GM12878 (cell line): ENCODE data around the gene ING1. TPM values are rescaled to one million over a fixed set of nuclear protein-coding genes. Genes with fewer than 3 reads are reported as not detected.

Source experiments
- BHLHE40 ChIP-seq, 2 experiments: fragments of 450-650 bp in 1 of 2; IDR thresholded peaks; 2 replicates each; pipeline ENCODE4 v1.6.1; 2011 to 2017; ENCODE audit warnings: low read depth in 2 of 2, borderline replicate concordance in 1 of 2, improper control_type of control experiment in 1 of 2, low read length in 1 of 2, mild to moderate bottlenecking in 1 of 2
- EGR1 ChIP-seq, 2 experiments: IDR thresholded peaks; 1 replicate in 1 of 2; 2 replicates in 1 of 2; pipeline ENCODE4 v1.6.1; 2011 to 2012; ENCODE audit warnings: low read depth in 2 of 2, low read length in 2 of 2, borderline replicate concordance in 1 of 2, mild to moderate bottlenecking in 1 of 2, moderate library complexity in 1 of 2
- FOXK2 ChIP-seq: fragments of 450-650 bp; IDR thresholded peaks from 2 replicates; pipeline ENCODE4 v1.6.1; 2017; ENCODE audit warnings: mild to moderate bottlenecking, moderate library complexity
- HDGF ChIP-seq: fragments of 450-650 bp; IDR thresholded peaks from 2 replicates; pipeline ENCODE4 v1.6.1; 2016; ENCODE audit warnings: antibody characterized with exemption
- KLF5 ChIP-seq: fragments of 450-650 bp; IDR thresholded peaks from 2 replicates; pipeline ENCODE4 v1.6.1; 2014; ENCODE audit warnings: mild to moderate bottlenecking; ENCODE audit not compliant: partially characterized antibody
- LARP7 ChIP-seq: fragments of 450-650 bp; IDR thresholded peaks from 2 replicates; pipeline ENCODE4 v1.6.1; 2017; ENCODE audit warnings: mild to moderate bottlenecking
- MEF2B ChIP-seq: fragments of 450-650 bp; IDR thresholded peaks from 2 replicates; pipeline ENCODE4 v1.6.1; 2018; ENCODE audit warnings: mild to moderate bottlenecking, moderate library complexity; ENCODE audit not compliant: partially characterized antibody, poor library complexity, severe bottlenecking
- NR2C1 ChIP-seq: fragments of 450-650 bp; IDR thresholded peaks from 2 replicates; pipeline ENCODE4 v1.6.1; 2017; ENCODE audit warnings: antibody characterized with exemption, mild to moderate bottlenecking, moderate library complexity
- NR2F1 ChIP-seq: fragments of 450-650 bp; conservative IDR thresholded peaks from 2 replicates; pipeline ENCODE4 v1.6.1; 2017; ENCODE audit warnings: mild to moderate bottlenecking
- PBX3 ChIP-seq: IDR thresholded peaks from 2 replicates; pipeline ENCODE4 v1.6.1; 2011; ENCODE audit warnings: mild to moderate bottlenecking, low read depth, low read length, moderate library complexity; ENCODE audit not compliant: insufficient replicate concordance
- RAD21 ChIP-seq: IDR thresholded peaks from 2 replicates; pipeline ENCODE4 v1.6.1; 2011; ENCODE audit warnings: mild to moderate bottlenecking, low read depth, low read length, moderate library complexity; ENCODE audit not compliant: insufficient read depth
- RBBP5 ChIP-seq: fragments of 200-600 bp; sonication (generic); conservative IDR thresholded peaks from 2 replicates; pipeline ENCODE4 v1.6.1; 2016
- RFX5 ChIP-seq: IDR thresholded peaks from 2 replicates; pipeline ENCODE4 v1.6.1; 2011; ENCODE audit warnings: low read depth, low read length, improper control_type of control experiment
- SMAD1 ChIP-seq: fragments of 450-650 bp; IDR thresholded peaks from 2 replicates; pipeline ENCODE4 v1.6.1; 2018; ENCODE audit warnings: mild to moderate bottlenecking, low read depth; ENCODE audit not compliant: partially characterized antibody
- TCF3 ChIP-seq: IDR thresholded peaks from 2 replicates; pipeline ENCODE4 v1.6.1; 2012; ENCODE audit warnings: low read depth, mild to moderate bottlenecking, low read length, borderline replicate concordance; ENCODE audit not compliant: insufficient read depth
- TCF7 ChIP-seq: IDR thresholded peaks from 2 replicates; pipeline ENCODE4 v1.6.1; 2014; ENCODE audit warnings: antibody characterized with exemption, borderline replicate concordance
- ZNF207 ChIP-seq: fragments of 450-650 bp; IDR thresholded peaks from 2 replicates; pipeline ENCODE4 v1.6.1; 2014; ENCODE audit warnings: antibody characterized with exemption, mild to moderate bottlenecking, borderline replicate concordance
- polyA plus RNA-seq, 11 experiments: library from polyadenylated mRNA; depleted of rRNA in 4 of 11; unstranded in 6 of 11; stranded (reverse) in 5 of 11; fragments of >200 nt; fragmentation: Nextera tagmentation in 4 of 11; fragmentation: Illumina TruSeq in 1 of 11; extraction: Ambion mirVana in 4 of 11; extraction: Trizol in 1 of 11; gene quantifications; 1 replicate in 1 of 11; 2 replicates in 10 of 11; pipeline versions ENCODE4 v1.2.1 to v1.2.3, GENCODE V29; 2011 to 2016; ENCODE audit warnings: inconsistent platforms in 2 of 11, missing spikeins in 2 of 11, low read depth in 1 of 11
- total RNA-seq, 4 experiments: library from RNA; depleted of rRNA in 3 of 4; stranded (reverse); fragments of >200 nt in 3 of 4; fragmentation: Illumina TruSeq in 1 of 4; extraction: Trizol in 1 of 4; gene quantifications; 2 replicates each; pipeline versions ENCODE4 v1.2.1 to v1.2.3, GENCODE V29; 2013 to 2021
- TF ChIP-seq, protein P1 (sequence below): IDR thresholded peaks from 2 replicates; pipeline ENCODE4 v1.6.1; 2012; ENCODE audit warnings: low read depth, low read length, improper control_type of control experiment
- TF ChIP-seq, protein P2 (sequence below): IDR thresholded peaks from 2 replicates; pipeline ENCODE4 v1.6.1; 2012; ENCODE audit warnings: mild to moderate bottlenecking, low read depth, low read length
- TF ChIP-seq, protein P3 (sequence below): IDR thresholded peaks from 2 replicates; pipeline ENCODE4 v1.6.1; 2012; ENCODE audit warnings: low read length, inconsistent platforms

Gene ING1
- total and polyA plus RNA-seq, 10 of the 15 experiments (the other 5 are each of a cell fraction or from before 2014, with no cell fraction given): 1.3 to 20.4 (median 13.1) TPM

DNA sequence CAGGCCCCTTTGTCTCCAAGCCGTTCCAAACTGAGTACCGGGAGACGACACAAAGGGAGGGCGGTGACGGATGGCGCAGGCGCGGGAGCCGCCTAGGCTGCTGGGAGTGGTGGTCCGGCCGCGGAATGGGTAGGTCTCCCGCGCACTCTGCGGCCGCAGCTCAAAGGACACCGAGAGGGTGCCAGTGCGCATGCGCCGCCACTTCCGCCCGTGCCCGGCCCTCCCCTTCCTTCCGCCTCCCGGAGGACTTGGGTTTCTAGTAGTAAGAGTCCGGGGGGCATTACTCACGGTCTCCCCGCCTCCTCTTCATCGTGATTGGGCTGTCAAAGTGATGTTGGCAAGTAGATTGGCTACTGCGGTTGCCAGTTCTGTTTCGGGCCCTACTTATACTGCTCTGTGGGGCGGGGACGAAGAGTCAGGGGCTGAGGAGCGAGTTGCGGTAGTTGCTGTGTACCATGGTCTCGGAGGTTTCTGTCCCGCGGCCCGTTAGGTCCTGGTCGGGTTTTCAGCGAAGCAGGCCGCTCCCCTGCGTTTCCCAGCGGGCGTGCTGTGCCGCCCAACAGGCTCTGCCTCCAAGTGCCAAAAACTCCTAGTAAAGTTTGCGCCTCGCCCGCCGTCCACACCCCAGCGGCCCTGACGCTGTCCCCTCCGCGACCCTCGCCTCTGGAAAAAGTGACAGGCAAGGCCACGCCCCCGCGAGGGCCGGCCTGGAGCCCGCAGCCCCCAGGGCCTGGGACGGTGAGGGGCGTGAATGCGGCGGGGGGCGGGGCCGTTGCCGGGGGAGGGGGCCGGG lies 455 bp upstream of the ING1 start (continued):
- TF ChIP-seq, protein P1, sequence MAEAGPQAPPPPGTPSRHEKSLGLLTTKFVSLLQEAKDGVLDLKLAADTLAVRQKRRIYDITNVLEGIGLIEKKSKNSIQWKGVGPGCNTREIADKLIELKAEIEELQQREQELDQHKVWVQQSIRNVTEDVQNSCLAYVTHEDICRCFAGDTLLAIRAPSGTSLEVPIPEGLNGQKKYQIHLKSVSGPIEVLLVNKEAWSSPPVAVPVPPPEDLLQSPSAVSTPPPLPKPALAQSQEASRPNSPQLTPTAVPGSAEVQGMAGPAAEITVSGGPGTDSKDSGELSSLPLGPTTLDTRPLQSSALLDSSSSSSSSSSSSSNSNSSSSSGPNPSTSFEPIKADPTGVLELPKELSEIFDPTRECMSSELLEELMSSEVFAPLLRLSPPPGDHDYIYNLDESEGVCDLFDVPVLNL: peak; percentile 65; the same call in 1 of the 2 replicates
- TF ChIP-seq NR2C1: 0 out of 2 replicates have a peak, but pooled peaks have one; percentile 18
- peak in 1 of 2 experiments; percentile 44; a peak in 1 of 3 replicates for TF ChIP-seq EGR1 (IDR thresholded peaks at IDR 0.05; ENCODE audit: borderline replicate concordance in 1 of 2, low read depth in 2 of 2, low read length in 2 of 2)
- TF ChIP-seq, protein P2, sequence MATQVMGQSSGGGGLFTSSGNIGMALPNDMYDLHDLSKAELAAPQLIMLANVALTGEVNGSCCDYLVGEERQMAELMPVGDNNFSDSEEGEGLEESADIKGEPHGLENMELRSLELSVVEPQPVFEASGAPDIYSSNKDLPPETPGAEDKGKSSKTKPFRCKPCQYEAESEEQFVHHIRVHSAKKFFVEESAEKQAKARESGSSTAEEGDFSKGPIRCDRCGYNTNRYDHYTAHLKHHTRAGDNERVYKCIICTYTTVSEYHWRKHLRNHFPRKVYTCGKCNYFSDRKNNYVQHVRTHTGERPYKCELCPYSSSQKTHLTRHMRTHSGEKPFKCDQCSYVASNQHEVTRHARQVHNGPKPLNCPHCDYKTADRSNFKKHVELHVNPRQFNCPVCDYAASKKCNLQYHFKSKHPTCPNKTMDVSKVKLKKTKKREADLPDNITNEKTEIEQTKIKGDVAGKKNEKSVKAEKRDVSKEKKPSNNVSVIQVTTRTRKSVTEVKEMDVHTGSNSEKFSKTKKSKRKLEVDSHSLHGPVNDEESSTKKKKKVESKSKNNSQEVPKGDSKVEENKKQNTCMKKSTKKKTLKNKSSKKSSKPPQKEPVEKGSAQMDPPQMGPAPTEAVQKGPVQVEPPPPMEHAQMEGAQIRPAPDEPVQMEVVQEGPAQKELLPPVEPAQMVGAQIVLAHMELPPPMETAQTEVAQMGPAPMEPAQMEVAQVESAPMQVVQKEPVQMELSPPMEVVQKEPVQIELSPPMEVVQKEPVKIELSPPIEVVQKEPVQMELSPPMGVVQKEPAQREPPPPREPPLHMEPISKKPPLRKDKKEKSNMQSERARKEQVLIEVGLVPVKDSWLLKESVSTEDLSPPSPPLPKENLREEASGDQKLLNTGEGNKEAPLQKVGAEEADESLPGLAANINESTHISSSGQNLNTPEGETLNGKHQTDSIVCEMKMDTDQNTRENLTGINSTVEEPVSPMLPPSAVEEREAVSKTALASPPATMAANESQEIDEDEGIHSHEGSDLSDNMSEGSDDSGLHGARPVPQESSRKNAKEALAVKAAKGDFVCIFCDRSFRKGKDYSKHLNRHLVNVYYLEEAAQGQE: no peak
- peak; percentile 96; the same call in 1 of the 2 replicates for TF ChIP-seq ZNF207
- TF ChIP-seq PBX3: peak; percentile 97
- TF ChIP-seq RBBP5: no peak
- no peak for TF ChIP-seq FOXK2
- TF ChIP-seq TCF3: peak; percentile 62; the same call in 1 of the 2 replicates
- TF ChIP-seq, protein P3, sequence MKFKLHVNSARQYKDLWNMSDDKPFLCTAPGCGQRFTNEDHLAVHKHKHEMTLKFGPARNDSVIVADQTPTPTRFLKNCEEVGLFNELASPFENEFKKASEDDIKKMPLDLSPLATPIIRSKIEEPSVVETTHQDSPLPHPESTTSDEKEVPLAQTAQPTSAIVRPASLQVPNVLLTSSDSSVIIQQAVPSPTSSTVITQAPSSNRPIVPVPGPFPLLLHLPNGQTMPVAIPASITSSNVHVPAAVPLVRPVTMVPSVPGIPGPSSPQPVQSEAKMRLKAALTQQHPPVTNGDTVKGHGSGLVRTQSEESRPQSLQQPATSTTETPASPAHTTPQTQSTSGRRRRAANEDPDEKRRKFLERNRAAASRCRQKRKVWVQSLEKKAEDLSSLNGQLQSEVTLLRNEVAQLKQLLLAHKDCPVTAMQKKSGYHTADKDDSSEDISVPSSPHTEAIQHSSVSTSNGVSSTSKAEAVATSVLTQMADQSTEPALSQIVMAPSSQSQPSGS: no peak
- TF ChIP-seq KLF5: no peak
- TF ChIP-seq BHLHE40 (IDR thresholded peaks at IDR 0.05; ENCODE audit: borderline replicate concordance in 1 of 2, low read depth in 2 of 2, low read length in 1 of 2): peak; percentile 99 to 100
- peak; percentile 84; the same call in 1 of the 2 replicates for TF ChIP-seq HDGF
- no peak for TF ChIP-seq TCF7
- peak; percentile 26; the same call in 1 of the 2 replicates for TF ChIP-seq NR2F1
- peak; percentile 55 for TF ChIP-seq MEF2B
- TF ChIP-seq SMAD1: peak; percentile 95
- peak; percentile 58 for TF ChIP-seq LARP7
- TF ChIP-seq RAD21: no peak
- TF ChIP-seq RFX5: no peak
